Adrenal gland (tissue), 12 donors: ENCODE data around the gene CCDC85C. TPM values are rescaled to one million over a fixed set of nuclear protein-coding genes. Genes with fewer than 3 reads are reported as not detected.
A peak's percentile ranks its signal among the peaks of the same experiment; 100 is the strongest.

Experiments
- DNase-seq, 7 donors: peaks; one replicate each; pipeline ENCODE4 v3.0.0-alpha.2; 2019 to 2020
- H3K27ac ChIP-seq, 5 donors: fragments of 200-600 bp; sonication (generic) in 4 of 5; 1 replicate in 3 of 5; 2 replicates in 2 of 5; pipeline versions ENCODE4 v1.5.1 to v1.8.0; 2016 to 2020; ENCODE audit warnings: mild to moderate bottlenecking in 1 of 5
- H3K27me3 ChIP-seq: fragments of 200-600 bp; 2 replicates; pipeline ENCODE4 v1.8.0; 2021
- H3K36me3 ChIP-seq, 2 donors: fragments of 200-600 bp; replicated peaks in 1 of 2; 1 replicate in 1 of 2; 2 replicates in 1 of 2; pipeline versions ENCODE4 v1.5.1 to v1.8.0; 2018 to 2022
- H3K4me1 ChIP-seq, 2 donors: fragments of 200-600 bp; replicated peaks in 1 of 2; 1 replicate in 1 of 2; 2 replicates in 1 of 2; pipeline versions ENCODE4 v1.5.1 to v1.8.0; 2018 to 2021
- H3K4me3 ChIP-seq, 4 donors: fragments of 200-600 bp; sonication (generic) in 3 of 4; one replicate each; pipeline ENCODE4 v1.5.1; 2016 to 2018
- H3K9me3 ChIP-seq, 3 donors: fragments of 200-600 bp; sonication (generic) in 1 of 3; replicated peaks in 1 of 3; 1 replicate in 2 of 3; 2 replicates in 1 of 3; pipeline versions ENCODE4 v1.5.1 to v1.8.0; 2016 to 2021
- CTCF ChIP-seq, 6 experiments: fragments of 450-650 bp in 4 of 6; fragments of 200-600 bp in 2 of 6; sonication (generic) in 1 of 6; IDR thresholded peaks; 1 replicate in 5 of 6; 2 replicates in 1 of 6; pipeline versions ENCODE4 v1.5.1 to v1.8.0; 2016 to 2021; ENCODE audit warnings: antibody characterized with exemption in 6 of 6, mild to moderate bottlenecking in 2 of 6, moderate library complexity in 1 of 6
- POLR2A ChIP-seq, 2 donors: fragments of 450-650 bp; IDR thresholded peaks; one replicate each; pipeline ENCODE4 v1.6.1; 2017; ENCODE audit warnings: antibody characterized with exemption in 2 of 2, mild to moderate bottlenecking in 2 of 2, moderate library complexity in 1 of 2
- WGBS, 4 donors: extraction: QIAGEN DNeasy Blood & Tissue Kit in 2 of 4; methylation state at CpG; one replicate each; pipeline versions ENCODE4 v1.1.5 to v1.1.7; 2013 to 2017; 5-methylcytosine and 5-hydroxymethylcytosine counted together
- intact Hi-C, 2 donors: fragments of 100-400 bp; cut with DNase I; formaldehyde crosslinking; loops; one replicate each; pipeline versions ENCODE4 v1.14.1 to v1.15.0; 2022 to 2023
- polyA plus RNA-seq, 3 donors: library from polyadenylated mRNA; stranded (reverse); fragments of 200-250 nt in 2 of 3; fragments of 350-450 nt in 1 of 3; fragmentation: Illumina TruSeq in 1 of 3; extraction: RNeasy Lipid Tissue Mini Kit (QIAGEN cat#74804) in 1 of 3; gene quantifications; one replicate each; pipeline ENCODE4 v1.2.3, GENCODE V29; 2013 to 2014
- total RNA-seq, 9 donors: library from RNA; depleted of rRNA in 4 of 9; stranded (reverse); fragments of >200 nt in 4 of 9; fragments of 120-200 nt in 1 of 9; fragmentation: NEBNext Ultra II Directional in 1 of 9; extraction: Animal tissue kit (Norgen Biotek cat#: 25700) in 1 of 9; gene quantifications; one replicate each; pipeline versions ENCODE4 v1.1.0 to v1.2.4, GENCODE V29; 2013 to 2023
- donor health status: healthy with polysubstance abuse.
- donor health status: Bipolar disorder and iron deficiency.
- donor health status: DM: yes; HTN: yes; CAD: no.
- donor health status: DM: no; HTN: no; CAD: no.
- donor health status: DM: no; HTN: no; CAD: no.
- donor health status: DM: yes; HTN: yes; CAD: no.

The CCDC85C gene
- total and polyA plus RNA-seq, 12 donors: 4.2 to 59.0 (median 37.9) TPM

- TF ChIP-seq CTCF (IDR thresholded peaks at IDR 0.05) (no peak), POLR2A (IDR thresholded peaks at IDR 0.05) (no peak)
- intact Hi-C loops: no loop called here
- no peaks in the 10 kb centered on the region for H3K9me3 ChIP-seq
- peaks cover 66 to 77% of the 10 kb centered on the region in 2 donors for H3K4me1 ChIP-seq
- H3K4me3 ChIP-seq: no peak overlapping the region
- H3K27ac ChIP-seq: peak overlapping the region in 3 of 5 donors; percentile 87 to 97 (median 91)
- no peaks in the 10 kb centered on the region for H3K36me3 ChIP-seq
- 80 to 88% (median 84%) methylated on average over 13 to 26 of the region's 26 CpGs for WGBS, 4 donors
- no peaks in the 10 kb centered on the region for H3K27me3 ChIP-seq
- no peak for DNase-seq
Observed at GRCh38 chr14:99576761-99577705, 27.0 kb downstream of the CCDC85C start.

GRCh38 chr14:99576304-99576703, 27.7 kb downstream of the CCDC85C start:
- peak overlapping the region in 4 of 5 donors; percentile 68 to 97 (median 89) for H3K27ac ChIP-seq
- no peak overlapping the region for H3K4me3 ChIP-seq
- DNase-seq: no peak
- intact Hi-C loops: no loop called here
- no peak for TF ChIP-seq POLR2A (IDR thresholded peaks at IDR 0.05)
- 74 to 80% (median 75%) methylated on average over 1 to 5 of the region's 5 CpGs; no CpG with 5 or more reads in 1 of the 4 donors for WGBS, 4 donors
- no peaks in the 10 kb centered on the region for H3K36me3 ChIP-seq
- H3K9me3 ChIP-seq: no peaks in the 10 kb centered on the region
- H3K4me1 ChIP-seq: peaks cover 72 to 84% of the 10 kb centered on the region in 2 donors
- no peaks in the 10 kb centered on the region for H3K27me3 ChIP-seq

- H3K4me1 ChIP-seq: peaks cover 80 to 87% of the 10 kb centered on the region in 2 donors
- H3K36me3 ChIP-seq: no peaks in the 10 kb centered on the region
- intact Hi-C loops: no loop called here
- no peaks in the 10 kb centered on the region for H3K27me3 ChIP-seq
- no peaks in the 10 kb centered on the region for H3K9me3 ChIP-seq
- TF ChIP-seq POLR2A (IDR thresholded peaks at IDR 0.05) (peak in 1 of 2 donors; percentile 10), CTCF (IDR thresholded peaks at IDR 0.05) (peak in 3 of 6 experiments; percentile 11 to 19 (median 12))
- H3K27ac ChIP-seq: peak overlapping the region; percentile 68 to 97 (median 87)
- no peak overlapping the region for H3K4me3 ChIP-seq
- WGBS, 4 donors: 46 to 57% (median 50%) methylated on average over 12 to 22 of the region's 22 CpGs
- peak; percentile 67 to 83 (median 80) for DNase-seq
Observed at GRCh38 chr14:99575043-99576023, 28.7 kb downstream of the CCDC85C start.

DNA sequence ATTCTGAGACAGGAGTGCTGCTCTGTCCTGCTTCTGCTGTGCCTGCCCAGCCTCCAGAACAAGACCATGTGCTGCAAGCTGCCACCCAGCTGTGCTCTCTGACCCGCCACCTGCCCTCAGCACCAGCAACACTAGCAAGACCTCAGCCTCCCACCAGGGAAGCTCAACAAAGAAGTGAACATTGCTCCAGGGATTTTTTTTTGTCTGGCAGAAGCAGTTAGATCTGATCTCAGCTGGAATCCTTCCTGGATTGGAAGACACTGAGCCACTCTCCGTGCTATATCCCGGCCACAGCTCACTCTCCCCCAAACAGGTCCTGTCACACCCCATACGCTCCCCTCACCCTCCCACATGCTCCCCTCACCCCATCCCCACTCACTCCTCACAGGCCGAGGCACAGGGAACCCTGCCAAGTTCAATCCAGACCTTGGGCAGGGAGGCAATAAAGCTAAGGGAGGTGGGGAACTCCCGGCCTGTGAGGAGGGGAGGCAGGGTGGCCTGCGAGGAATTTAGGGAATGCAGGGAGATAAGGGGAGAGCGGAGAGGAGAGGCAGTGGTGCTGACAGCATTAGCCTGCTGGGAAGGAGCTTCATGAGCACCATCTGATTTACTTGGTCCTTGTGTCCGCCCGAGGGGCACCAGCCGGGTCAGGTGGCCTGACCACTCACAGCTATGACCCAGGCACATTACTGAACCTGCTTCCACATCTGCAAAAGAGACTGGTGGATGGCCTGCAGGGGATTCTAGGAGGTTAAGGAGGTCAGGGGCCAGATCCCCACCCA, 29.7 kb downstream of the CCDC85C start:
- peak; percentile 77 to 93 (median 90) for DNase-seq
- H3K27ac ChIP-seq: peak overlapping the region; percentile 68 to 97 (median 87)
- H3K4me3 ChIP-seq: no peak overlapping the region
- intact Hi-C loops: no loop called here
- H3K36me3 ChIP-seq: no peaks in the 10 kb centered on the region
- H3K4me1 ChIP-seq: peaks cover 76 to 87% of the 10 kb centered on the region in 2 donors
- H3K9me3 ChIP-seq: no peaks in the 10 kb centered on the region
- TF ChIP-seq CTCF (IDR thresholded peaks at IDR 0.05) (peak in 1 of 6 experiments; percentile 17), POLR2A (IDR thresholded peaks at IDR 0.05) (peak in 1 of 2 donors; percentile 85)
- 18 to 35% (median 27%) methylated on average over 9 to 11 of the region's 11 CpGs for WGBS, 4 donors
- no peaks in the 10 kb centered on the region for H3K27me3 ChIP-seq
